HG03558 (cell line): ENCODE results near the gene RNF217.
"Not testable (repeated sequence)": the region's sequence is repeated elsewhere in the genome, so short reads cannot be mapped to it uniquely, and the experiment has no call there.

ENCODE experiments used
- ATAC-seq: cut with Tn5 transposase; IDR thresholded peaks from one replicate; pipeline ENCODE4 v1.9.1; 2021; ENCODE audit warnings: moderate number of reproducible peaks; ENCODE audit not compliant: unreplicated experiment; ENCODE audit errors: extremely low read depth

Gene RNF217

GRCh38 chr6:125116710-125117109 is 154.5 kb downstream of the RNF217 start:
- no peak for ATAC-seq

- ATAC-seq, result no peak
Observed at GRCh38 chr6:125117818-125118217, 155.6 kb downstream of the RNF217 start.

- no peak for ATAC-seq
Observed at GRCh38 chr6:125120054-125120590, 157.9 kb downstream of the RNF217 start.

- ATAC-seq, result no peak
Observed at GRCh38 chr6:125121894-125122293, 159.7 kb downstream of the RNF217 start.

- ATAC-seq, result no peak
Observed at GRCh38 chr6:125123051-125123450, 160.8 kb downstream of the RNF217 start.

- ATAC-seq, result no peak
Observed at GRCh38 chr6:125123468-125124048, 161.3 kb downstream of the RNF217 start.

- no peak for ATAC-seq
Observed at GRCh38 chr6:125124049-125124669, 161.9 kb downstream of the RNF217 start.

- ATAC-seq, result not testable (repeated sequence)
Observed at GRCh38 chr6:125125856-125126255, 163.6 kb downstream of the RNF217 start.

GRCh38 chr6:125129354-125129753 is 167.1 kb downstream of the RNF217 start:
- no peak for ATAC-seq

GRCh38 chr6:125132058-125132457 is 169.8 kb downstream of the RNF217 start:
- no peak for ATAC-seq

- ATAC-seq, result no peak
Observed at GRCh38 chr6:125136378-125136777, 174.1 kb downstream of the RNF217 start.

- ATAC-seq, result no peak
Observed at GRCh38 chr6:125138083-125138482, 175.8 kb downstream of the RNF217 start.

- no peak for ATAC-seq
Observed at GRCh38 chr6:125140808-125141207, 178.6 kb downstream of the RNF217 start.
